HG03095 (cell line): ENCODE data around the gene NRP2.
A peak's percentile ranks its signal among the peaks of the same experiment; 100 is the strongest.

Source experiments
- ATAC-seq: cut with Tn5 transposase; IDR thresholded peaks from one replicate; pipeline ENCODE4 v1.9.1; 2021; ENCODE audit warnings: moderate library complexity; ENCODE audit not compliant: unreplicated experiment

The NRP2 gene

GRCh38 chr2:205686783-205687640 lies 4.7 kb downstream of the NRP2 start:
- ATAC-seq = no peak

- ATAC-seq = no peak
These were observed 5.3 kb downstream of the NRP2 start for GRCh38 chr2:205687641-205687956.

- ATAC-seq = no peak
These were observed 6.3 kb downstream of the NRP2 start for GRCh38 chr2:205688417-205689200.

GRCh38 chr2:205689820-205690219 lies 7.5 kb downstream of the NRP2 start:
- ATAC-seq = no peak

DNA sequence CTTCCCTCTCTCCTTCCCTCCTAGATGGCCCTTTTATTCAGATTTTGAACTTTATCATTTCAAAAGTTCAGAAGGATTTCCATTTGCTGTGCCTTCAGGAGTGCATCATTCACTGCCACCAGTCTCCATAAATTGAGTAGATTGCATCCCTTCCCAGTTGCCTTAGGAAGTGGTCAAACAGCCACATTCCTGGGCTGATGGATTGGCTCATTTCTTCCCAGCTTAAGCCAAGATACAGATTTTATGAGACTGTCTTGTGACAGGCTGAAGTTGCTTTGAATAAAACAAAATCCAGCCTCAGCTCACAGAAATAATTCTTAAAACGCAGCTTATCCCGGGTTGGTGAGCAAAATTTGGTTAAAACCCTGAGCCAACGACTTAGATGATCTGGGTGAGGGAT lies 9.8 kb downstream of the NRP2 start:
- no peak for ATAC-seq

DNA sequence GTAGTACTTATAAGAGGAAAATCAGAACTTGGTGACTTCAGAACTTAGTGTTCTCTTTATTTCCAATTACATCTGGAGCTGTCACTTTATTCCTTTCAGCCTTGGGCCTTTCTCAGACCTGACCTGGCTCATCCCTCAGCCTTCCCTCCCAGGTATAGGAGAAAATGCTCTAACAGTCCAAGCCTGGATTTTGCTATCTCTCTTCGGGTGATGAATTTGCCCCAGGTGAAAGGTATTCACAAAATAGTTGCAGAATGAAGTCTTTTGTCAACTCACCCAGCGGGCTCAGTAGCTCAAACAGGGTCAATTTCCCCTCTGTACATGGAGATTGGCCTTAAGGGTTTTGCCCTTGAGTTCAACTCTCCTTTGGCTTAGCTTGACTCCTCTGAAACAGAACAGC lies 12.0 kb downstream of the NRP2 start:
- ATAC-seq = no peak

- ATAC-seq = no peak
These were observed 13.2 kb downstream of the NRP2 start for GRCh38 chr2:205695460-205695991.

- ATAC-seq = no peak
These were observed 14.1 kb downstream of the NRP2 start for GRCh38 chr2:205696331-205696926.

- no peak for ATAC-seq
These were observed 14.7 kb downstream of the NRP2 start for GRCh38 chr2:205696927-205697441.

GRCh38 chr2:205698286-205699268 lies 16.3 kb downstream of the NRP2 start:
- no peak for ATAC-seq

DNA sequence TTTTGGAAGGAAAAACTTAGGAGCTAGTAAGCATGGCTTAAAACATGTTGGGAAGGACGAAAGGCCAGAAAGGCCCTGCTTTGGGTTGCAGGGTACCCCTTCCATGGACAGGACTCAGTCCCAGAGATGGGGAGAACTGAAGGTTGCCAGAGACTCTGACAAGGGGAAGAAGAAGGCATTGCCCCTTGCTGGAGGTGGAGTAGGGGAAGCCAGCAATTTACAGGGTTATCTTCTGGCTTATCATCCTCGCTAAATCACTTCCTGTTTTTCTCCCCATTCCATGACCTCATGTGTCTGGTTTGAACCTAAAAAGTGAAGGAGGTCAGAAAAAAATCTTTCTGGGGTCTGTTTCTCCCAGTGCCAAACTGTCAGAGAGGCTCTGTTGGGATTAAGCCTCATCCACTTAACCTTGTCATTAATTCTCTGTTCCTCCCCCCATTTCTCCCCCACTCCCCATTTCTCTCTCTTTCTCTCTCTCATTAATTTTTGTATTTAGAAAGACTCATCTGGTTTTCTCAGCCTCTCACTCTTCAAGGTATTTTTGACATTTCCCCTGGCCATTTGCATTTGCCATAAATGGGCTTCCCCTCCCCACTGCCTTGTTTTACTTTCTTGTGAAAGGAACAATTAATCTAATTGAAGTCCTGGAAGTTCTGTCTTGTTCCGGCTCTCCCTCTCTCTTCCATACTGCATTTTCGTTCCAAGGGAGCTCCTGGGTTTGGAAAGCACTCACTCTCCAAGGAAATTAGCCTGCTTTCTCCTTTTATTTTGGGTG lies 17.4 kb downstream of the NRP2 start:
- ATAC-seq = no peak

DNA sequence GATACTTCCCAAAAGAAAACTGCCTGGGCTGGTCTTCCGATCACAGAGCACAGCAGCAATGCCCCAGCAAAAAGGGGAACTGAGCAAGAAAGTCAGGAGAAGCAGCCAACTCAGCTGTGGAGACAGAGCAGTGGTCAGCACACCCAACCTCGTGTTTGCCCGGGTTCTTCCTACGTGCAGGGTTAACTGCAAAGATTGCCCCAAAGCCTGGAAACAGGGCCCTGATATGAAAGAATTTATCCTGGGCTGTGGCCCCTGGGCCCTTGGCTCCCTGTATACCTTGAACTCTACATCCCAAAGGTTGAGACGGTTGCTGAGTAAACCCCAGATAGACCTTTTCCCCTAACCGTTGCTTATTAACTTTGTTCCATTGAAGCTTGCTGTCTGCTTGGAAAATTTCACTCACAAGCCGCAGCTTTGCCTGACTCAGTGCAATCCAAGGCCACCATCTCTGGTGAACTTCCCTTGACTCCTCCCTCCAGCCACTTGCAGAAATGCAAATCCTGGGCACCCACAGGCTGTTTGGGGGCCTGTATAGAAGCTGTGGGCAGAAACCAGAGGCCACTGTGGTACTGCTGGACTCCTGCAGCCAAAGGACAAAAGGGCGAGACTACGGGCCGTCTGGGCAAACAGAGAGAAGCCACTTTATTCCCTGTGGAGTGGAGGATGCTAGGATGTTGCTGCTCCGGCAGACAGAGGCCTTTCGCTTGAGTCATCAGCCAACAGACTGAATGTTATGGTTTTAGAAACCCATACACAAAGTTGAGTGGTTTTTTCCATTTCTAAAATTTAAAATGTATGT lies 18.2 kb downstream of the NRP2 start:
- ATAC-seq = peak; percentile 69

GRCh38 chr2:205701509-205701908 lies 19.2 kb downstream of the NRP2 start:
- ATAC-seq = no peak

DNA sequence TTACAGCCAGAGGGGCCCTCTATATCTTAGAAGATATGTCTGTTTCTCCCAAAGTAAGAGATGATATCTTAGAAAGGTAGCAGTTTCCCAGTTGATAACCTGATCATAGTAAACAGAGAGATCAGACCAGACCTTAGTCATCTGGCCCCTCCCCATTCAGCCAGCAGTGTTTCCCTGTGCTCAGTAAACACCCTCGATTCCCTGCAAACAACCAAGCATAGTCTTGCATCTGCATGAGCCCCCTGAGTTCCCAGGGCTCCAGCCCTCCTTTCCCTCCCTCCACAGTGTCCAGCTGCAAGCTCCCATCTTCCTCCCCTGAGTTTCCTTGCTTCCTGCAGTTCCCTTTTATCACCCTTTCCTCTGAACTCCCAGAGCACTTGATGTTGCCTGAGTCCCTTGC lies 20.3 kb downstream of the NRP2 start:
- ATAC-seq = no peak

DNA sequence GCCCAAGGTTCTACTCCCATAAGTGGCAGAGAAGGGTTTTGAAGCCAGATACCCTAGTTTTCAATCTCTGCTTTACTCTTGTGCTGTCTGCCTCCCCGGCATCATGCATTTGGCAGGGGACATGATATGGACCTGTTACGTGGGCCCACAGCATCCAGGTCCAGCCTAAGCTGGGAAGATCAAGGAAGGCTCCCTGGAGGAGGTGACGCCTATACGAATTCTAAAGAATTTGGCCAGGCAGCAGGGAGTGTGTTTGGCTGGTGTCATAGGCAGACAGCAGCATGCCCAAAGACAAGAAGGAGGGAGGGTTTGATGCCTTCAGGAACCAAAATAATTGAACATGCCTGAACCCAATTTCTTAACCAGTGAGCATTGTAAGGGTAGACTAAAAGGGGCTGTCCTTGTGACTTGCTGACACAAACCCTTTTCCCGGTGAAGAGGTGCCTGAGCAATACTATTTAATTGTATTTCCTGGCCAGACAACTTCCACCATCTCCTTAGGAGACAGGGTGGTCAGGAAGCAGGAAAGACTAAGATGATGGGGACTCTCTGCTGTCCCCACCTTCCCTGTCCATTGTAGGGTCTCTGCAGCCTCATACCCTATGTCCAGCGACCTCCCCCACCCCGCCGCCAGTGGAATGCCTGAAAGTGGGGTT lies 21.3 kb downstream of the NRP2 start:
- ATAC-seq = no peak

DNA sequence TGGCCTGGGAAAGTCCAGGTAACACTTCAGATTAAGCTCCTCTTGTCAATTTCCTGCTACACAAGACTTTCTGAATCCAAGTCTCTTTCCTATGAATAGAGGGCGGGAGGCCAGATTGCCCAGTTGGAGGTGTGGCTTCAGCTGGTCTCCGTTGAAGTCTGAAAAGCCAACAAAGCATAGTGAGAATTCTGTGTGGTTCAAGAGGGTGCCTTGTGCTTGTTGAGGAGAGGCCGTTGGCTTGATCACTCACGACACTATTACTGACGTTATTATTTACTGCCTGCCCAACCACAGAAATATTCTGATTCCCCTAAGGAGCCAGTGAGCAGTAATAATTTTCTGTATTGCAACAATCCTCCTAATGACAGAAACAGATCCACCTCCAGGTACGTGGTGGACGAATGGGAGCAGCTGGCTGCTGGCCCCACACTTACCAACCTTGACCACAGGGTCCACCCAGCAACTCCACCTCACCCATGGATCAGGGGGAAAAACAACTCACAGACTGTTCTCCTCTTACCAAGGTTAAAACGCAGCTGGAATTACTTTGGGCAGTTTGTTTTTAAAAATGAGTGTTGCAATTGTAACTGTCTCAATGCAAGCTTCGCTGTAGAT lies 21.9 kb downstream of the NRP2 start:
- no peak for ATAC-seq

DNA sequence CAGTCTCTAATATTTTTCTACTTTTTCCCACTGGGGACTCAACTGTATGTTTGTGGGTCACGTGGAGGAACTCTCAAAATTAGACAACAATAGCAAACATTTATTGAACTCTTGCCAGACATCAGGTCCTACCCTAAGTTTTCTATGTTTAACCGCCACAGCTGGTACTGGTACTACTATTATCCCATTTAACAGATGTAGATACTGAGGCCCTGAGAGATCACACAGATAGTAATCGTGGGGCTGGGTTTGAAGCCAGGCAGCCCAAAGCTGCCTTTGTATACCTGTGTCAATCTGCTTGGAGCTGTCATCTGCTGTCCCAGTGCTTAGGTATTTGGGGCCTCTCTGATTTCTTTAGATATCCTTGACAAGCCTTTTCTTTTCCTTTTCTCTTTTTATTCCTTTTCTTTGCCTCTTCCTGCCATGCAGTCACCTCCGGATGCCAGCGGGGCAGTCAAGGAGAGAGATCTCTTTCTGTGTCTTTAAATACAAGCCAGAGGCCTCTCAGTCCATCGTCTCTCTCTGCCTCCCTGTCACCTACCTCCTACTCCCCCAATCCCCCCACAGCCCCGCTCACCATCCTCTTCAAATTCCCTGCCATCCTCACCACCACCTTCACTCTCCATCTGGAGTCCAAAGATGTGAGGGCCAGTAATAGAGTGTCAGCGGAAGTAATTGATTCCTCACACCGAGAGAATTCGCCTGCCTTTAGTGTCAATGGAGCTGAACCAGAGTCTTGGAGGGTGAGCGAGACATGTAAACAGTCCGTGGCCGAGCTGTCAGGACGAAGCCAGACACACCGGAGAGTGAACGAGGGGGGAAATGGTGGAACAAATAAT lies 23.4 kb downstream of the NRP2 start:
- ATAC-seq = no peak
